ENCODE measurements around the gene FBXL5. TPM values are rescaled to one million over a fixed set of nuclear protein-coding genes. Genes with fewer than 3 reads are reported as not detected.

FBXL5 gene
- total and polyA plus RNA-seq, 2 donors (not counting 1 experiment from before 2014, with no cell fraction given): 21.2 to 41.0 TPM

DNA sequence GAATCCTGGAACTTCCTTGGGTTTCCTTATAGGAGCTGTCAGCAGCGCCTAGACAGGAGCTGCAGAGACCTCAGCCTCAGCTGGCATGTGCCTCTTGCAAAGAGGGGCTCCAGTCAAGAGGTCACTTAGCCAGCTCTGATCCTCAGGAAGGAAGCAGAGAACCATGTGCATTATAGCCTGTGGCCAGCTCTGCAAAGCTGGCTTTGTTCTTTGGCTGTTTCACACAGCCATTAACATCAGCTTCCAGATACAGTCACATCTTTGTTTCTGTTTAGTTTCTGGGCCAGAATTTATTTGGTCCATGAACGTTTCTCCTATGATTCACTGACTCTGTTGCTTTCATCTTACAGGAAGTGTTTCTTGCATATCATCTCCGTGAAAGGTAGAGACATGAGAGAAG lies 93.0 kb downstream of the FBXL5 start:
- ChIA-PET CTCF (no interaction called here), POLR2A (no interaction called here)
- Mint-ChIP-seq H3K4me3 (no peak overlapping the region), H3K27ac (no peak overlapping the region), H3K27me3 (no peaks in the 10 kb centered on the region), H3K4me1 (peaks cover 16% of the 10 kb centered on the region), H3K9me3 (ENCODE audit: insufficient read depth) (no peaks in the 10 kb centered on the region)
- no peaks in the 10 kb centered on the region for H3K9me3 ChIP-seq (ENCODE audit: control extremely low read depth in 1 of 3, control insufficient read depth in 2 of 3, insufficient read depth in 1 of 3, low read length in 2 of 3)
- no peaks in the 10 kb centered on the region for H3K36me3 ChIP-seq (replicated peaks in 1 of 2; ENCODE audit: control extremely low read depth in 1 of 2, control insufficient read depth in 1 of 2, extremely low read depth in 1 of 2, insufficient read depth in 2 of 2, low read length in 1 of 2)
- H3K79me2 ChIP-seq (ENCODE audit: control insufficient read depth, insufficient read depth, low read length): no peaks in the 10 kb centered on the region
- DNase-seq (no peak), ATAC-seq (ENCODE audit: low read depth) (no peak)
- no peak overlapping the region for H2AFZ ChIP-seq (ENCODE audit: insufficient read depth, low read depth, low read length, poor library complexity, severe bottlenecking)
- H3K4me2 ChIP-seq (replicated peaks; ENCODE audit: low read depth, low read length, poor library complexity, severe bottlenecking): no peak overlapping the region
- no peaks in the 10 kb centered on the region for H4K20me1 ChIP-seq (ENCODE audit: control insufficient read depth, insufficient read depth, low read length, poor library complexity, severe bottlenecking)
- H3K4me1 ChIP-seq (ENCODE audit: control insufficient read depth in 2 of 2, insufficient read depth in 2 of 2, low read length in 2 of 2): peaks cover 8 to 14% of the 10 kb centered on the region in 2 donors
- intact Hi-C loops (cut with micrococcal nuclease): no loop called here
- no peaks in the 10 kb centered on the region for H3K27me3 ChIP-seq (replicated peaks in 1 of 4; ENCODE audit: control extremely low read depth in 1 of 4, control insufficient read depth in 3 of 4, insufficient read depth in 4 of 4, low read length in 3 of 4)
- no peak overlapping the region for H3K27ac ChIP-seq (ENCODE audit: low read length in 2 of 2)
- no peak for TF ChIP-seq EZH2 (IDR thresholded peaks at IDR 0.05; ENCODE audit: borderline replicate concordance, insufficient read depth, low read depth, low read length, poor library complexity, severe bottlenecking)
- TF ChIP-seq, protein P1, sequence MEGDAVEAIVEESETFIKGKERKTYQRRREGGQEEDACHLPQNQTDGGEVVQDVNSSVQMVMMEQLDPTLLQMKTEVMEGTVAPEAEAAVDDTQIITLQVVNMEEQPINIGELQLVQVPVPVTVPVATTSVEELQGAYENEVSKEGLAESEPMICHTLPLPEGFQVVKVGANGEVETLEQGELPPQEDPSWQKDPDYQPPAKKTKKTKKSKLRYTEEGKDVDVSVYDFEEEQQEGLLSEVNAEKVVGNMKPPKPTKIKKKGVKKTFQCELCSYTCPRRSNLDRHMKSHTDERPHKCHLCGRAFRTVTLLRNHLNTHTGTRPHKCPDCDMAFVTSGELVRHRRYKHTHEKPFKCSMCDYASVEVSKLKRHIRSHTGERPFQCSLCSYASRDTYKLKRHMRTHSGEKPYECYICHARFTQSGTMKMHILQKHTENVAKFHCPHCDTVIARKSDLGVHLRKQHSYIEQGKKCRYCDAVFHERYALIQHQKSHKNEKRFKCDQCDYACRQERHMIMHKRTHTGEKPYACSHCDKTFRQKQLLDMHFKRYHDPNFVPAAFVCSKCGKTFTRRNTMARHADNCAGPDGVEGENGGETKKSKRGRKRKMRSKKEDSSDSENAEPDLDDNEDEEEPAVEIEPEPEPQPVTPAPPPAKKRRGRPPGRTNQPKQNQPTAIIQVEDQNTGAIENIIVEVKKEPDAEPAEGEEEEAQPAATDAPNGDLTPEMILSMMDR (IDR thresholded peaks at IDR 0.05): no peak
- no peak overlapping the region for H3K9ac ChIP-seq (ENCODE audit: low read length)
- 100% methylated on average over 1 of the region's 3 CpGs for WGBS (ENCODE audit: insufficient coverage)
- H3K4me3 ChIP-seq (ENCODE audit: control extremely low read depth in 1 of 5, extremely low read depth in 1 of 5, insufficient read depth in 1 of 5, low read depth in 2 of 5, low read length in 4 of 5): no peak overlapping the region

DNA sequence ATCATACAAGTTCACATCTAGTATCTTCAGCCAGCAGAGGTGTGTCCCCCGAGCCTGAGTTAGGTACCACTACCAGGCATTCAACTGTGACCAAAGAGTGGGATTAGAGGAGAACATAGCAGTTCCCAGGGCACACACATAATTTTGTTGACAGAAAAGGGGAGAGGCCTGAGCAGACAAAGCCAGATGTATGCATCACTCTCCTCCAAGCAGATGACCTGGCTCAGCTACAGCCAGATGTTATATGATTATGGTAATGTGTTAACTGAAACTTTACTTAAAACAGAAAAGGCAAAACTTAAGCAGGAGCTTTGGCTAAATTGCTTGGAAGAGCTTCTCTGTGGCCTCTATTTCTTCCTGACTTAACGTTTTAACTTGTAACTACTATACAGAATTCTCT lies 96.6 kb downstream of the FBXL5 start:
- ChIA-PET POLR2A (no interaction called here), CTCF (no interaction called here)
- Mint-ChIP-seq H3K4me1 (peaks cover 16% of the 10 kb centered on the region), H3K9me3 (ENCODE audit: insufficient read depth) (no peaks in the 10 kb centered on the region), H3K27me3 (no peaks in the 10 kb centered on the region), H3K4me3 (no peak overlapping the region), H3K27ac (no peak overlapping the region)
- Histone ChIP-seq H3K9me3 (ENCODE audit: control extremely low read depth in 1 of 3, control insufficient read depth in 2 of 3, insufficient read depth in 1 of 3, low read length in 2 of 3) (no peaks in the 10 kb centered on the region), H4K20me1 (ENCODE audit: control insufficient read depth, insufficient read depth, low read length, poor library complexity, severe bottlenecking) (no peaks in the 10 kb centered on the region), H3K4me2 (replicated peaks; ENCODE audit: low read depth, low read length, poor library complexity, severe bottlenecking) (no peak overlapping the region), H3K27ac (ENCODE audit: low read length in 2 of 2) (no peak overlapping the region), H3K4me1 (ENCODE audit: control insufficient read depth in 2 of 2, insufficient read depth in 2 of 2, low read length in 2 of 2) (peaks cover 8 to 14% of the 10 kb centered on the region in 2 donors), H3K79me2 (ENCODE audit: control insufficient read depth, insufficient read depth, low read length) (no peaks in the 10 kb centered on the region), H3K9ac (ENCODE audit: low read length) (no peak overlapping the region), H3K4me3 (ENCODE audit: control extremely low read depth in 1 of 5, extremely low read depth in 1 of 5, insufficient read depth in 1 of 5, low read depth in 2 of 5, low read length in 4 of 5) (no peak overlapping the region), H3K36me3 (replicated peaks in 1 of 2; ENCODE audit: control extremely low read depth in 1 of 2, control insufficient read depth in 1 of 2, extremely low read depth in 1 of 2, insufficient read depth in 2 of 2, low read length in 1 of 2) (no peaks in the 10 kb centered on the region), H3K27me3 (replicated peaks in 1 of 4; ENCODE audit: control extremely low read depth in 1 of 4, control insufficient read depth in 3 of 4, insufficient read depth in 4 of 4, low read length in 3 of 4) (no peaks in the 10 kb centered on the region), H2AFZ (ENCODE audit: insufficient read depth, low read depth, low read length, poor library complexity, severe bottlenecking) (no peak overlapping the region)
- no peak for ATAC-seq (ENCODE audit: low read depth)
- TF ChIP-seq, protein P1 (IDR thresholded peaks at IDR 0.05): no peak
- no peak for TF ChIP-seq EZH2 (IDR thresholded peaks at IDR 0.05; ENCODE audit: borderline replicate concordance, insufficient read depth, low read depth, low read length, poor library complexity, severe bottlenecking)
- WGBS (ENCODE audit: insufficient coverage): 100% methylated on average over 1 of the region's 2 CpGs
- DNase-seq: no peak
- intact Hi-C loops (cut with micrococcal nuclease): no loop called here
